Endodermal cell (in vitro differentiated cells): ENCODE measurements around the gene SUPT4H1. TPM values are rescaled to one million over a fixed set of nuclear protein-coding genes. Genes with fewer than 3 reads are reported as not detected.
A peak's percentile ranks its signal among the peaks of the same experiment; 100 is the strongest.

Source experiments
- DNase-seq: peaks from one replicate; pipeline ENCODE4 v3.0.0-alpha.2; 2017
- H3K27ac ChIP-seq: 2 replicates; pipeline ENCODE4 v1.5.1; 2013; ENCODE audit warnings: mild to moderate bottlenecking, low read depth, low read length, moderate library complexity
- H3K27me3 ChIP-seq: 2 replicates; pipeline ENCODE4 v1.6.1; 2013; ENCODE audit warnings: mild to moderate bottlenecking, low read length, moderate library complexity; ENCODE audit not compliant: insufficient read depth, control insufficient read depth, poor library complexity, severe bottlenecking
- H3K36me3 ChIP-seq: 2 replicates; pipeline ENCODE4 v1.7.0; 2013; ENCODE audit warnings: mild to moderate bottlenecking, low read length, moderate library complexity; ENCODE audit not compliant: control insufficient read depth, insufficient read depth
- H3K4me1 ChIP-seq: one replicate; pipeline ENCODE4 v1.7.0; 2013; ENCODE audit warnings: low read length; ENCODE audit not compliant: control insufficient read depth, insufficient read depth
- H3K4me3 ChIP-seq: 2 replicates; pipeline ENCODE4 v1.5.1; 2013; ENCODE audit warnings: mild to moderate bottlenecking, low read length, moderate library complexity
- H3K9ac ChIP-seq: 2 replicates; pipeline ENCODE4 v1.6.1; 2013; ENCODE audit warnings: mild to moderate bottlenecking, low read length, moderate library complexity; ENCODE audit not compliant: poor library complexity, severe bottlenecking; ENCODE audit errors: extremely low read depth
- H3K9me3 ChIP-seq: 2 replicates; pipeline ENCODE4 v1.6.1; 2013; ENCODE audit warnings: mild to moderate bottlenecking, low read length, moderate library complexity; ENCODE audit not compliant: control insufficient read depth
- H3K27ac Mint-ChIP-seq: 2 replicates; pipeline ENCODE4 v1.8.0; 2020; ENCODE audit warnings: mixed read lengths
- H3K27me3 Mint-ChIP-seq: 2 replicates; pipeline ENCODE4 v1.8.0; 2021; ENCODE audit warnings: mild to moderate bottlenecking, mixed read lengths; ENCODE audit not compliant: insufficient read depth
- H3K36me3 Mint-ChIP-seq: 2 replicates; pipeline ENCODE4 v1.8.0; 2020; ENCODE audit warnings: low read depth, mixed read lengths
- H3K4me1 Mint-ChIP-seq: 2 replicates; pipeline ENCODE4 v1.8.0; 2020; ENCODE audit warnings: mixed read lengths
- H3K4me3 Mint-ChIP-seq: 2 replicates; pipeline ENCODE4 v1.8.0; 2020; ENCODE audit warnings: mild to moderate bottlenecking, moderate library complexity, mixed read lengths
- H3K9me3 Mint-ChIP-seq: 2 replicates; pipeline ENCODE4 v1.8.0; 2020; ENCODE audit warnings: mild to moderate bottlenecking, mixed read lengths
- CTCF ChIP-seq: fragments of 200-600 bp; sonication (generic); conservative IDR thresholded peaks from 2 replicates; pipeline ENCODE4 v1.5.0; 2021; ENCODE audit warnings: antibody characterized with exemption, mild to moderate bottlenecking
- WGBS, 2 experiments: methylation state at CpG; one replicate each; pipeline versions ENCODE4 v1.1.5 to v1.1.7; 2013; ENCODE audit warnings: missing lambda C conversion rate in 2 of 2, mixed read lengths in 1 of 2; ENCODE audit not compliant: insufficient coverage in 1 of 2, insufficient read length in 1 of 2; 5-methylcytosine and 5-hydroxymethylcytosine counted together
- total RNA-seq, 2 donors: library from RNA; stranded (reverse); fragmentation: NEBNext Ultra II Directional in 1 of 2; extraction: Animal tissue kit (Norgen Biotek cat#: 25700) in 1 of 2; gene quantifications; 2 replicates in 1 of 2; 3 replicates in 1 of 2; pipeline ENCODE4 v1.2.1, GENCODE V29; 2021

Gene SUPT4H1
- total RNA-seq, 2 donors from 2014 or later, result 97.2 to 98.8 TPM

GRCh38 chr17:58370309-58370708, 18.3 kb upstream of the SUPT4H1 start:
- Histone ChIP-seq H3K27ac (no peak overlapping the region), H3K4me3 (no peak overlapping the region), H3K4me1 (no peaks in the 10 kb centered on the region), H3K9ac (no peak overlapping the region), H3K36me3 (no peaks in the 10 kb centered on the region), H3K9me3 (no peaks in the 10 kb centered on the region), H3K27me3 (no peaks in the 10 kb centered on the region)
- no peaks in the 10 kb centered on the region for H3K4me1 Mint-ChIP-seq
- H3K27me3 Mint-ChIP-seq, result no peaks in the 10 kb centered on the region
- no peak overlapping the region for H3K4me3 Mint-ChIP-seq
- WGBS, 2 experiments, result 93% methylated on average over 3 of the region's 5 CpGs; no CpG with 5 or more reads in 1 of the 2 experiments
- H3K27ac Mint-ChIP-seq, result no peak overlapping the region
- peak; percentile 10 for DNase-seq
- no peaks in the 10 kb centered on the region for H3K36me3 Mint-ChIP-seq
- TF ChIP-seq CTCF, result no peak
- H3K9me3 Mint-ChIP-seq, result no peaks in the 10 kb centered on the region

GRCh38 chr17:58369214-58370031, 17.4 kb upstream of the SUPT4H1 start:
- 81 to 95% methylated on average over 4 to 5 of the region's 5 CpGs for WGBS, 2 experiments
- no peak overlapping the region for H3K27ac Mint-ChIP-seq
- Histone ChIP-seq H3K4me3 (no peak overlapping the region), H3K4me1 (peaks cover 6% of the 10 kb centered on the region), H3K9ac (no peak overlapping the region), H3K27me3 (no peaks in the 10 kb centered on the region), H3K27ac (no peak overlapping the region), H3K9me3 (no peaks in the 10 kb centered on the region), H3K36me3 (no peaks in the 10 kb centered on the region)
- DNase-seq, result peak; percentile 41
- no peaks in the 10 kb centered on the region for H3K27me3 Mint-ChIP-seq
- H3K4me1 Mint-ChIP-seq, result peaks cover 6% of the 10 kb centered on the region
- no peaks in the 10 kb centered on the region for H3K9me3 Mint-ChIP-seq
- H3K36me3 Mint-ChIP-seq, result no peaks in the 10 kb centered on the region
- no peak overlapping the region for H3K4me3 Mint-ChIP-seq
- no peak for TF ChIP-seq CTCF

GRCh38 chr17:58368860-58369213, 16.8 kb upstream of the SUPT4H1 start:
- no peak for DNase-seq
- Mint-ChIP-seq H3K36me3 (no peaks in the 10 kb centered on the region), H3K4me3 (no peak overlapping the region), H3K27ac (no peak overlapping the region), H3K4me1 (peaks cover 10% of the 10 kb centered on the region), H3K9me3 (no peaks in the 10 kb centered on the region), H3K27me3 (no peaks in the 10 kb centered on the region)
- 93% methylated on average over 2 of the region's 3 CpGs; no CpG with 5 or more reads in 1 of the 2 experiments for WGBS, 2 experiments
- no peak overlapping the region for H3K9ac ChIP-seq
- no peaks in the 10 kb centered on the region for H3K27me3 ChIP-seq
- peaks cover 10% of the 10 kb centered on the region for H3K4me1 ChIP-seq
- no peaks in the 10 kb centered on the region for H3K9me3 ChIP-seq
- H3K27ac ChIP-seq, result no peak overlapping the region
- H3K36me3 ChIP-seq, result no peaks in the 10 kb centered on the region
- no peak overlapping the region for H3K4me3 ChIP-seq
- TF ChIP-seq CTCF, result no peak
